A549 (cell line): Measurements from ENCODE around the gene TCF4. TPM values are rescaled to one million over a fixed set of nuclear protein-coding genes. Genes with fewer than 3 reads are reported as not detected.

ENCODE experiments used
- ATAC-seq, 2 experiments: fragments of 200-7000 bp in 1 of 2; fragments of >200 bp in 1 of 2; cut with Nextera tagmentation in 1 of 2; cut with Tn5 transposase in 1 of 2; 3 replicates each; pipeline versions ENCODE4 v1.8.0 to v1.9.1; 2018 to 2020; ENCODE audit warnings: mild to moderate bottlenecking in 1 of 2, moderate library complexity in 1 of 2
- CTCF ChIA-PET: fragments of 300-600 bp; sonication (Branson Sonifier 250); formaldehyde crosslinking; extraction: SDS; loops from one replicate; lab custom pipeline; 2021; ENCODE audit warnings: antibody characterized with exemption, inconsistent platforms; lab: Yijun Ruan, JAX
- POLR2A ChIA-PET: fragments of 350-600 bp; formaldehyde crosslinking; extraction: SDS; loops from one replicate; lab custom pipeline; 2021; ENCODE audit warnings: antibody characterized with exemption, inconsistent platforms; lab: Yijun Ruan, JAX
- DNase-seq, 2 experiments: peaks; one replicate each; pipeline versions ENCODE4 v3.0.0 to v3.0.0-alpha.2; 2011 to 2016; ENCODE audit warnings: low read depth in 1 of 2, low spot score in 1 of 2
- FAIRE-seq: peaks from 2 replicates; lab custom pipeline; 2011; peaks lifted over from hg19 to GRCh38; lab: Jason Lieb, UNC
- H3K27ac ChIP-seq, 2 experiments: fragments of >200 bp; sonication (Bioruptor Twin); formaldehyde crosslinking; 3 replicates each; pipeline ENCODE4 v1.5.1; 2016 to 2017
- H3K4me1 ChIP-seq: fragments of >200 bp; sonication (Bioruptor Twin); formaldehyde crosslinking; 3 replicates; pipeline ENCODE4 v1.6.1; 2016
- H3K4me2 ChIP-seq: fragments of >200 bp; sonication (Bioruptor Twin); formaldehyde crosslinking; 3 replicates; pipeline ENCODE4 v1.6.1; 2016
- H3K4me3 ChIP-seq: fragments of >200 bp; sonication (Bioruptor Twin); formaldehyde crosslinking; 3 replicates; pipeline ENCODE4 v1.5.1; 2016
- H3K9me3 ChIP-seq: fragments of >200 bp; sonication (Bioruptor Twin); formaldehyde crosslinking; 3 replicates; pipeline ENCODE4 v1.6.1; 2016
- BHLHE40 ChIP-seq: IDR thresholded peaks from 2 replicates; pipeline ENCODE4 v1.6.1; 2012; ENCODE audit warnings: low read depth, low read length, inconsistent platforms
- CBX2 ChIP-seq: fragments of 200-600 bp; sonication (generic); IDR thresholded peaks from 2 replicates; pipeline ENCODE4 v1.6.1; 2016; ENCODE audit warnings: low read depth, mild to moderate bottlenecking, borderline replicate concordance
- CBX8 ChIP-seq: fragments of 200-600 bp; sonication (generic); IDR thresholded peaks from 2 replicates; pipeline ENCODE4 v1.6.1; 2016
- CHD2 ChIP-seq: fragments of 150-350 bp; IDR thresholded peaks from 2 replicates; pipeline ENCODE4 v1.6.1; 2014; ENCODE audit warnings: low read length; ENCODE audit not compliant: partially characterized antibody
- EHF ChIP-seq: fragments of 250-450 bp; sonication (Bioruptor Pico); IDR thresholded peaks from 2 replicates; pipeline ENCODE4 v1.5.0; 2020; ENCODE audit warnings: mild to moderate bottlenecking
- EP300 ChIP-seq, 2 experiments: fragments of >200 bp; sonication (Bioruptor Twin); formaldehyde crosslinking; IDR thresholded peaks; 2 replicates in 1 of 2; 3 replicates in 1 of 2; pipeline ENCODE4 v1.6.1; 2016 to 2017
- FOSB ChIP-seq: fragments of 250-450 bp; sonication (Bioruptor Pico); IDR thresholded peaks from 2 replicates; pipeline ENCODE4 v1.5.0; 2020; ENCODE audit warnings: mild to moderate bottlenecking, moderate library complexity
- GATA3 ChIP-seq: IDR thresholded peaks from 2 replicates; pipeline ENCODE4 v1.6.1; 2012; ENCODE audit warnings: borderline replicate concordance
- HDAC2 ChIP-seq: fragments of 200-600 bp; sonication (generic); IDR thresholded peaks from 2 replicates; pipeline ENCODE4 v1.6.1; 2016
- HOXB13 ChIP-seq: fragments of 250-450 bp; sonication (Bioruptor Pico); IDR thresholded peaks from 2 replicates; pipeline ENCODE4 v1.5.0; 2020; ENCODE audit warnings: low read depth, mild to moderate bottlenecking, moderate library complexity
- JUNB ChIP-seq: fragments of >200 bp; sonication (Bioruptor Twin); formaldehyde crosslinking; IDR thresholded peaks from 2 replicates; pipeline ENCODE4 v1.6.1; 2016
- KDM1A ChIP-seq: fragments of 200-600 bp; sonication (generic); IDR thresholded peaks from 2 replicates; pipeline ENCODE4 v1.6.1; 2016; ENCODE audit warnings: low read depth, mild to moderate bottlenecking
- MAZ ChIP-seq: fragments of 150-350 bp; IDR thresholded peaks from 2 replicates; pipeline ENCODE4 v1.6.1; 2014; ENCODE audit warnings: antibody characterized with exemption, low read depth, low read length, borderline replicate concordance
- MYC ChIP-seq: IDR thresholded peaks from 2 replicates; pipeline ENCODE4 v1.6.1; 2012; ENCODE audit warnings: mild to moderate bottlenecking, inconsistent platforms, low read length, improper control_type of control experiment, borderline replicate concordance
- NFE2L2 ChIP-seq: fragments of 150-350 bp; conservative IDR thresholded peaks from 2 replicates; pipeline ENCODE4 v1.6.1; 2014; ENCODE audit warnings: low read length
- NPAS2 ChIP-seq: fragments of 250-450 bp; sonication (Bioruptor Pico); IDR thresholded peaks from 2 replicates; pipeline ENCODE4 v1.8.0; 2022; ENCODE audit warnings: mild to moderate bottlenecking, moderate library complexity, borderline replicate concordance
- POLR2A ChIP-seq: IDR thresholded peaks from 2 replicates; pipeline ENCODE4 v1.6.1; 2012; ENCODE audit warnings: mild to moderate bottlenecking, low read length
- POLR2AphosphoS2 ChIP-seq: conservative IDR thresholded peaks from 2 replicates; pipeline ENCODE4 v1.6.1; 2012; ENCODE audit warnings: low read length, improper control_type of control experiment, inconsistent platforms
- RFX5 ChIP-seq: fragments of 450-650 bp; IDR thresholded peaks from 2 replicates; pipeline ENCODE4 v1.7.1; 2014; ENCODE audit warnings: antibody characterized with exemption, mild to moderate bottlenecking, moderate library complexity
- RNF2 ChIP-seq: fragments of 200-600 bp; sonication (generic); IDR thresholded peaks from 2 replicates; pipeline ENCODE4 v1.6.1; 2016; ENCODE audit warnings: low read depth, mild to moderate bottlenecking, antibody characterized with exemption, moderate library complexity, borderline replicate concordance
- SMC3 ChIP-seq: fragments of >200 bp; sonication (Bioruptor Twin); formaldehyde crosslinking; IDR thresholded peaks from 3 replicates; pipeline ENCODE4 v1.6.1; 2018; ENCODE audit warnings: inconsistent platforms
- ZC3H11A ChIP-seq: fragments of 450-650 bp; IDR thresholded peaks from 2 replicates; pipeline ENCODE4 v1.6.1; 2014; ENCODE audit warnings: antibody characterized with exemption, mild to moderate bottlenecking
- WGBS: methylation state at CpG from one replicate; pipeline ENCODE4 v1.1.6; 2017; ENCODE audit errors: missing lambda C conversion rate; 5-methylcytosine and 5-hydroxymethylcytosine counted together
- polyA plus RNA-seq, 4 experiments: library from polyadenylated mRNA; depleted of rRNA in 3 of 4; stranded (reverse); fragments of >200 nt; fragmentation: RNase III in 1 of 4; extraction: RNeasy Plus Mini Kit Qiagen cat#74134 plus additional on column Dnase treatment in 1 of 4; gene quantifications; 2 replicates in 3 of 4; 3 replicates in 1 of 4; pipeline ENCODE4 v1.2.3, GENCODE V29; 2011 to 2017
- TF ChIP-seq, protein P1 (sequence below): fragments of 150-350 bp; IDR thresholded peaks from 2 replicates; pipeline ENCODE4 v1.6.1; 2014; ENCODE audit warnings: low read depth, mild to moderate bottlenecking, low read length
- TF ChIP-seq, protein P2 (sequence below): fragments of >200 bp; sonication (Bioruptor Twin); formaldehyde crosslinking; IDR thresholded peaks from 3 replicates; pipeline ENCODE4 v1.5.1; 2016
- TF ChIP-seq, protein P3 (sequence below): fragments of 250-450 bp; sonication (Bioruptor Pico); IDR thresholded peaks from 2 replicates; pipeline ENCODE4 v1.5.0; 2021; ENCODE audit warnings: mild to moderate bottlenecking, moderate library complexity, borderline replicate concordance
- TF ChIP-seq, protein P4 (sequence below): fragments of >200 bp; sonication (Bioruptor Twin); formaldehyde crosslinking; IDR thresholded peaks from 3 replicates; pipeline ENCODE4 v1.6.1; 2016
- TF ChIP-seq, protein P5 (sequence below): IDR thresholded peaks from 2 replicates; pipeline ENCODE4 v1.6.1; 2012; ENCODE audit warnings: low read depth, borderline replicate concordance

Gene TCF4
- polyA plus RNA-seq, 2 of the 4 experiments (the other 2 are of a cell fraction), result 3.0 to 4.0 TPM

DNA sequence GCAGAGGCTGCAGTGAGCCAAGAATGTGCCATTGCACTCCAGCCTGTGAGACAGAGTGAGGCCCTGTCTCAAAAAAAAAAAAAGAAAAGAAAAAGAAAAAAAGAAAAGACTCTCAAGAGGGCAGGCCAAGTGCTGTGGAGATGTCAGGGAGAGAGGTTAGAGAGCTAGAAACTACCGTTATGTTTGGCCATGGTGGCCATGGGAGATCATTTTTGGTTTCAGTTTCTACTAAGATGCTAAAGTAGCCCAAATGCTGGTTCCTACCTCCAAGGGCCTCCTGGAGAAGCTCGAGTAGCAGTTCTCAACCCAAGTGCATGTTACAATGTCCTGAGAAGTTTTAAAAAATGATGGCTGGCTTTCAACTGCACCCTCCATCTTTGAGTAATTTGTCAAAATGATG is 47.4 kb upstream of the TCF4 start:
- FAIRE-seq (no peak), ATAC-seq (no peak), DNase-seq (no peak)
- TF ChIP-seq EP300 (IDR thresholded peaks at IDR 0.05), result no peak
- H3K4me3 ChIP-seq, result no peak overlapping the region
- ChIA-PET POLR2A (no interaction called here), CTCF (no interaction called here)
- H3K27ac ChIP-seq, result no peak overlapping the region
- no peaks in the 10 kb centered on the region for H3K4me1 ChIP-seq
- WGBS, result 13% methylated on average over 2 of the region's 2 CpGs
- H3K9me3 ChIP-seq, result no peaks in the 10 kb centered on the region
- no peak overlapping the region for H3K4me2 ChIP-seq

DNA sequence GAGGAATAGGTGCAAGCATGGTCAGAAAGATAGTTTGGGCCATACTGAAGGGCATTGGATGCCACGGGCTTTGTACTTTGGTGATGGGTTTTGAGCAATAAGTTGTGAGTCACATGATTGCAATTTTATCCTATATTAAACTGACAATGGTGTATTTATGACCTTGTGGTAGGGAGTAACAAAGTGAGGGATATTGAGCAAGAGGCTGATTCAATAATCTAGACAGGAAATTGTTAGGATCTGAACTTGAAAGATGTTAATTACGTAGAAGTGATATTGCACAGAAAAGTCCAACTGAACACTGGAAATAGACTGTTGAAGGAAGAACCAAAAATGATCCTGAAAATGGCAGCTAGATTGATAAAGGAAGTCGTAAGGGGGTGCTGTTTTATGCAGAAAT is 46.6 kb upstream of the TCF4 start:
- TF ChIP-seq FOSB (CRISPR knock-in tag) (no peak), POLR2A (no peak), KDM1A (no peak), HDAC2 (no peak), MAZ (no peak)
- TF ChIP-seq, protein P1, sequence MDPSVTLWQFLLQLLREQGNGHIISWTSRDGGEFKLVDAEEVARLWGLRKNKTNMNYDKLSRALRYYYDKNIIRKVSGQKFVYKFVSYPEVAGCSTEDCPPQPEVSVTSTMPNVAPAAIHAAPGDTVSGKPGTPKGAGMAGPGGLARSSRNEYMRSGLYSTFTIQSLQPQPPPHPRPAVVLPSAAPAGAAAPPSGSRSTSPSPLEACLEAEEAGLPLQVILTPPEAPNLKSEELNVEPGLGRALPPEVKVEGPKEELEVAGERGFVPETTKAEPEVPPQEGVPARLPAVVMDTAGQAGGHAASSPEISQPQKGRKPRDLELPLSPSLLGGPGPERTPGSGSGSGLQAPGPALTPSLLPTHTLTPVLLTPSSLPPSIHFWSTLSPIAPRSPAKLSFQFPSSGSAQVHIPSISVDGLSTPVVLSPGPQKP, result no peak
- TF ChIP-seq, protein P2, sequence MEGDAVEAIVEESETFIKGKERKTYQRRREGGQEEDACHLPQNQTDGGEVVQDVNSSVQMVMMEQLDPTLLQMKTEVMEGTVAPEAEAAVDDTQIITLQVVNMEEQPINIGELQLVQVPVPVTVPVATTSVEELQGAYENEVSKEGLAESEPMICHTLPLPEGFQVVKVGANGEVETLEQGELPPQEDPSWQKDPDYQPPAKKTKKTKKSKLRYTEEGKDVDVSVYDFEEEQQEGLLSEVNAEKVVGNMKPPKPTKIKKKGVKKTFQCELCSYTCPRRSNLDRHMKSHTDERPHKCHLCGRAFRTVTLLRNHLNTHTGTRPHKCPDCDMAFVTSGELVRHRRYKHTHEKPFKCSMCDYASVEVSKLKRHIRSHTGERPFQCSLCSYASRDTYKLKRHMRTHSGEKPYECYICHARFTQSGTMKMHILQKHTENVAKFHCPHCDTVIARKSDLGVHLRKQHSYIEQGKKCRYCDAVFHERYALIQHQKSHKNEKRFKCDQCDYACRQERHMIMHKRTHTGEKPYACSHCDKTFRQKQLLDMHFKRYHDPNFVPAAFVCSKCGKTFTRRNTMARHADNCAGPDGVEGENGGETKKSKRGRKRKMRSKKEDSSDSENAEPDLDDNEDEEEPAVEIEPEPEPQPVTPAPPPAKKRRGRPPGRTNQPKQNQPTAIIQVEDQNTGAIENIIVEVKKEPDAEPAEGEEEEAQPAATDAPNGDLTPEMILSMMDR, result no peak
- TF ChIP-seq, all 56 proteins: peak for 0
- no peak overlapping the region for H3K4me2 ChIP-seq
- ChIA-PET POLR2A (no interaction called here), CTCF (no interaction called here)
- no peaks in the 10 kb centered on the region for H3K4me1 ChIP-seq
- FAIRE-seq (no peak), DNase-seq (no peak), ATAC-seq (no peak)
- WGBS, result 40% methylated on average over 3 of the region's 3 CpGs
- H3K27ac ChIP-seq, result no peak overlapping the region
- H3K4me3 ChIP-seq, result no peak overlapping the region
- no peaks in the 10 kb centered on the region for H3K9me3 ChIP-seq

DNA sequence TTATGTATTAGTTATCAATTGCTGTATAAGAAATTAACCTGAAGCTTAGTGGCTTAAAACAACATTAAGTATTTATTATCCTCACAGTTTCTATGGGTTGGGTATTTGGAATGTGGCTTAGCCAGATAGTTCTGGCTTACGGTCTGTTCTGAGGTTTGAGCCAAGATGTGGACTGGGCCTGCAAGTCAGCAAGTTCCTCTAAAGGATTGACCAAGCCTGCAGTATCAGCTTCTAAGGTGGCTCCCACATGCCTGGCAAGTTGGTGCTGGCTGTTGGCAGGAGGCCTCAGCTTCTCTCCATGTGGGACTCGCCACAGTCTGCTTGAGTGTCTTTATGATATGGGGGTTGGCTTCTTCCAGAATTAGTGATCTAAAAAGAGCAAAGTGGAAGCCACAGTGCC is 45.0 kb upstream of the TCF4 start:
- no peak for FAIRE-seq

DNA sequence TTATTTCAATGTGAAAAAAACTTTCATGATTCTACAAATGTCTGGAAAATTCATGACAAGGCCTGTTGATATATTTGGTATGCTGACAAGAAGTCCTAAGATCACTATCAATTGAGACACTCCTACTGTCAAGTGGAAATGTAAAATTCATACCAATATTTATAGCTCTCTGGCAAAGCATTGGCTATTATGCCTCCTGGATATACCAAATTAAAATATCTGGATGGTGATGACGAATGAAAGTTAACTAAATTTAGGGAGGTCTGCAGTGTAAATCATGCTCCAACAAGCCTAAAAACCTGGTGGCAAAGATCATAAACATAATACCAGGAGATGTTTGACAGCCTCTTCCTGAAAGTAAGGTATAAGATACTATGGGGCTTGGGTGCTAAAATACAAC is 41.1 kb upstream of the TCF4 start:
- Histone ChIP-seq H3K4me1 (no peaks in the 10 kb centered on the region), H3K4me3 (no peak overlapping the region), H3K9me3 (no peaks in the 10 kb centered on the region), H3K4me2 (no peak overlapping the region), H3K27ac (no peak overlapping the region)
- ATAC-seq (no peak), DNase-seq (no peak), FAIRE-seq (no peak)
- ChIA-PET POLR2A (no interaction called here), CTCF (interaction anchor here (1.5 kb wide), 1 partner anchor 9 kb away, joined by 3 read pairs; no protein-coding TSS in a partner anchor)
- 29% methylated on average over 1 of the region's 1 CpG for WGBS
- no peak for TF ChIP-seq CHD2
- TF ChIP-seq BHLHE40, result no peak
- TF ChIP-seq, protein P3, sequence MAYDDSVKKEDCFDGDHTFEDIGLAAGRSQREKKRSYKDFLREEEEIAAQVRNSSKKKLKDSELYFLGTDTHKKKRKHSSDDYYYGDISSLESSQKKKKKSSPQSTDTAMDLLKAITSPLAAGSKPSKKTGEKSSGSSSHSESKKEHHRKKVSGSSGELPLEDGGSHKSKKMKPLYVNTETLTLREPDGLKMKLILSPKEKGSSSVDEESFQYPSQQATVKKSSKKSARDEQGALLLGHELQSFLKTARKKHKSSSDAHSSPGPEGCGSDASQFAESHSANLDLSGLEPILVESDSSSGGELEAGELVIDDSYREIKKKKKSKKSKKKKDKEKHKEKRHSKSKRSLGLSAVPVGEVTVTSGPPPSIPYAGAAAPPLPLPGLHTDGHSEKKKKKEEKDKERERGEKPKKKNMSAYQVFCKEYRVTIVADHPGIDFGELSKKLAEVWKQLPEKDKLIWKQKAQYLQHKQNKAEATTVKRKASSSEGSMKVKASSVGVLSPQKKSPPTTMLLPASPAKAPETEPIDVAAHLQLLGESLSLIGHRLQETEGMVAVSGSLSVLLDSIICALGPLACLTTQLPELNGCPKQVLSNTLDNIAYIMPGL (CRISPR knock-in tag), result no peak
- TF ChIP-seq HOXB13 (CRISPR knock-in tag), result no peak
- TF ChIP-seq GATA3, result no peak
- no peak for TF ChIP-seq HDAC2
- no peak for TF ChIP-seq RFX5
- no peak for TF ChIP-seq MYC
- no peak for TF ChIP-seq NFE2L2
- TF ChIP-seq ZC3H11A, result no peak

More for the DNA sequence above, 45.0 kb upstream of the TCF4 start:
- ATAC-seq (no peak), DNase-seq (no peak)
- H3K4me1 ChIP-seq, result no peaks in the 10 kb centered on the region
- H3K4me3 ChIP-seq, result no peak overlapping the region
- no peaks in the 10 kb centered on the region for H3K9me3 ChIP-seq
- TF ChIP-seq NPAS2 (CRISPR knock-in tag) (no peak), MAZ (no peak), RNF2 (no peak), FOSB (CRISPR knock-in tag) (no peak), JUNB (no peak), CBX2 (no peak), EHF (CRISPR knock-in tag) (no peak), HOXB13 (CRISPR knock-in tag) (no peak), KDM1A (no peak), SMC3 (no peak), POLR2A (no peak), POLR2AphosphoS2 (no peak), CBX8 (no peak), HDAC2 (no peak)
- TF ChIP-seq, protein P4, sequence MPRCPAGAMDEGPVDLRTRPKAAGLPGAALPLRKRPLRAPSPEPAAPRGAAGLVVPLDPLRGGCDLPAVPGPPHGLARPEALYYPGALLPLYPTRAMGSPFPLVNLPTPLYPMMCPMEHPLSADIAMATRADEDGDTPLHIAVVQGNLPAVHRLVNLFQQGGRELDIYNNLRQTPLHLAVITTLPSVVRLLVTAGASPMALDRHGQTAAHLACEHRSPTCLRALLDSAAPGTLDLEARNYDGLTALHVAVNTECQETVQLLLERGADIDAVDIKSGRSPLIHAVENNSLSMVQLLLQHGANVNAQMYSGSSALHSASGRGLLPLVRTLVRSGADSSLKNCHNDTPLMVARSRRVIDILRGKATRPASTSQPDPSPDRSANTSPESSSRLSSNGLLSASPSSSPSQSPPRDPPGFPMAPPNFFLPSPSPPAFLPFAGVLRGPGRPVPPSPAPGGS, result no peak
- TF ChIP-seq, protein P5, sequence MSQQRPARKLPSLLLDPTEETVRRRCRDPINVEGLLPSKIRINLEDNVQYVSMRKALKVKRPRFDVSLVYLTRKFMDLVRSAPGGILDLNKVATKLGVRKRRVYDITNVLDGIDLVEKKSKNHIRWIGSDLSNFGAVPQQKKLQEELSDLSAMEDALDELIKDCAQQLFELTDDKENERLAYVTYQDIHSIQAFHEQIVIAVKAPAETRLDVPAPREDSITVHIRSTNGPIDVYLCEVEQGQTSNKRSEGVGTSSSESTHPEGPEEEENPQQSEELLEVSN, result no peak
- no peak overlapping the region for H3K27ac ChIP-seq
- 100% methylated on average over 1 of the region's 2 CpGs for whole genome bisulfite sequencing
- H3K4me2 ChIP-seq, result no peak overlapping the region
- CTCF ChIA-PET, result no interaction called here
- POLR2A ChIA-PET, result no interaction called here
